Right ventricle myocardium inferior (tissue), 1 donor: ENCODE data around the gene HSPB7. TPM values are rescaled to one million over a fixed set of nuclear protein-coding genes. Genes with fewer than 3 reads are reported as not detected.
"Not testable (repeated sequence)": the region's sequence is repeated elsewhere in the genome, so short reads cannot be mapped to it uniquely, and the experiment has no call there.

Experiments
- ATAC-seq: fragments of 200-7000 bp; cut with Tn5 transposase; one replicate; pipeline ENCODE4 v1.9.1; 2020; ENCODE audit warnings: mild to moderate bottlenecking, moderate library complexity
- DNase-seq: peaks from one replicate; pipeline ENCODE4 v3.0.0; 2021; ENCODE audit errors: missing footprints
- intact Hi-C: fragments of 100-400 bp; cut with DNase I; formaldehyde crosslinking; loops from one replicate; pipeline ENCODE4 v1.11.0; 2022
- total RNA-seq: library from RNA; stranded (reverse); fragmentation: NEBNext Ultra II Directional; extraction: Animal tissue kit (Norgen Biotek cat#: 25700); gene quantifications from one replicate; pipeline ENCODE4 v1.2.1, GENCODE V29; 2021
- donor health status: DM: no; HTN: yes; CAD: no; lungs with severe emphysema.

HSPB7 gene
- total RNA-seq, 1 donor from 2014 or later = 4,074 TPM

DNA sequence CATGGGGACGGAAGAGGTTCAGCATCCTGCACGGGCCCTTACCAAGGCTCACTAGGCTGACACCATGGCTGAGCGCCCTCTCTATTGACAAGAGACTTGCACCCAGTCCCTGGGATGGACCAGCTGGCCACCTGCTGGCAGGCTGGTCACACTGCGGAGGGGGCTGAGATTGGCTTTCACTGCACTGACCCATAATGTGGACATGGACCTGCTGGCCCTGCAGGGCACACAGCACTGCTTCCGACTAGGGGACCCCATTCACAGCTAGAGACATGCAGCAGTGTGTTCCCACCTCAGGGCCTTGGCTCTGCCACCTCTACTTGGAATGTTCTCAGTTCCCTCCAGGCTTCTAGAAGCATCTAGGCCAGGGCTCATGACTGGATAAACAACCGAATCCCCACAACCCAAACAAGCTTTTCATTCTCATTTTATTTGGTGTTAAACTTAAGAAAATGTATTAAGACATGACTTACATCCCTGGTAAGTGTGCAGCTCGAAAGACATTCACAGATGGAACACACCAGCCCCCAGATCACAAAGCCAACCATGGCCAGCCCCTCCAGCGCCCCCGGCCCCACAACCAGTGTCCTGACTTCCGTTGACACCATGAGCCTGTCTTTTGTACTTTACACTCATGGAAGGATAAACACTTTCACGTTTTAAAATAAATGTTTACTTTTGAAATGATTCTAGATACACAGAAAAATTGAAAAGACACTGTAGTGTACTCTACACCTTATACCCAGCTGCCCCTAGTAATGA lies 23.1 kb downstream of the HSPB7 start:
- ATAC-seq = peak; percentile 83
- intact Hi-C loops = loop anchor here (2.0 to 5.0 kb wide), 2 partner anchors 178 to 202 kb away; no protein-coding TSS in a partner anchor

DNA sequence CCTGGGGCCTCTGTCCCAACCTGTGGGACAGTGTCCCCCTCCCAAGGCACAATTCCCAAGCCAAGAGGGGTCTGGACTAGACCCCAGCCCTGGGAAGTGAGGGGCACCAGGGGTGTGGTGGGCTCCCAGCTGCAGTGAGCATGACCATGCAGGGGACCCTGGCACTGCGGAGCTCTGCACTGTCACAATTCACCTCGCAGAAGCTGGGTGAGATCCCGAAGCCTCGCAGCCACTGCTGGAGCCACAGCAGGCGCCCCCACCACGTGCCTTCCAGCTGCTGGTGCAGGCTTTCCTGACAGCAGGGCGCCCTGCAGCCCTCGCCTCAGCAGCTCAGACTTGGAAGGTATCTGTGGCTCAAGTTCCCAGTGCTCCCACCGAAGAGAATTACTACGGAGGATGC lies 23.8 kb downstream of the HSPB7 start:
- intact Hi-C loops = loop anchor here (2.0 to 5.0 kb wide), 2 partner anchors 177 to 202 kb away; no protein-coding TSS in a partner anchor
- no peak for ATAC-seq
- DNase-seq = no peak

More for the DNA sequence above, 23.1 kb downstream of the HSPB7 start:
- peak; percentile 74 for DNase-seq

DNA sequence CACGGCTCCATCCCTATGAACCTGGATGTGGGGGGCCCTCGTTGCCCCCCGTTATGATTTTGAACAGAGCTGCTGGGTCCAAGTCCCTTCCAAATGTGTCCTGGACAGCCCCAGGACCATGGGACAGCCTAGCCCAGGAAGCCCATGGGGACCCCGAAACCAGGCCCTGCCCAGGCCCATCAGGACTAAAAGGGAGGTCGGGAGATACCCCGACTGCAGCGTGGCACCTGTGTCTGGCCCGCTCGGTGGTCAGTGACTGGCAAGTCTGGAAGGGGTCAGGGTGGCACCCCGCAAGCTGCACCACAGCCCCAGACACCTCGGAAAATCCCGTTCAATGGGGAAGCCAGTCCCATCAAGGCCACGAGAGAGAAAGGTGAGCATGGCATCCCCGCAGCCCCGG lies 24.2 kb downstream of the HSPB7 start:
- ATAC-seq (no peak), DNase-seq (no peak)
- intact Hi-C loops = loop anchor here (2.0 to 5.0 kb wide), 2 partner anchors 177 to 201 kb away; no protein-coding TSS in a partner anchor

GRCh38 chr1:15992582-15993500 lies 25.0 kb downstream of the HSPB7 start:
- intact Hi-C loops = loop anchor here (5.0 kb wide), 1 partner anchor 201 kb away; no protein-coding TSS in a partner anchor
- ATAC-seq = no peak
- no peak for DNase-seq

DNA sequence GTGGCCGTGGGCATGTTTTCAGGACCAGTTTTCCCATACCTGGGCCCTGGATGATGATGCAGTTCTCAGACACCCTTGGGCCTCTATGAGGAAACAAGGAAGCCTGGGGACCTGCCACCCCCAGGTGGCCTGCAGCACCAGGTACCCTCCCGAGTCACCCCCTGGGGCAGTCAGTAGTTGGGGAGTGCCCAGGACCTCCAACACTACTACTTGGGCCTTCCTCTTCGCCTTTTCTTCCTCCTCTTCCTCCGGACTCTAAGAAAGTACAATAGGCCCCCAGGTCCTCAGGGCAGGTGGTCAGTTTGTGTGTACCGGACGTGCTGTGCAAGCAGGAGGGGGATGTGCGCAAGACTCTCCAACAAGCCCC lies 25.7 kb downstream of the HSPB7 start:
- DNase-seq (no peak), ATAC-seq (no peak)
- intact Hi-C loops = loop anchor here (5.0 kb wide), 1 partner anchor 200 kb away; no protein-coding TSS in a partner anchor

DNA sequence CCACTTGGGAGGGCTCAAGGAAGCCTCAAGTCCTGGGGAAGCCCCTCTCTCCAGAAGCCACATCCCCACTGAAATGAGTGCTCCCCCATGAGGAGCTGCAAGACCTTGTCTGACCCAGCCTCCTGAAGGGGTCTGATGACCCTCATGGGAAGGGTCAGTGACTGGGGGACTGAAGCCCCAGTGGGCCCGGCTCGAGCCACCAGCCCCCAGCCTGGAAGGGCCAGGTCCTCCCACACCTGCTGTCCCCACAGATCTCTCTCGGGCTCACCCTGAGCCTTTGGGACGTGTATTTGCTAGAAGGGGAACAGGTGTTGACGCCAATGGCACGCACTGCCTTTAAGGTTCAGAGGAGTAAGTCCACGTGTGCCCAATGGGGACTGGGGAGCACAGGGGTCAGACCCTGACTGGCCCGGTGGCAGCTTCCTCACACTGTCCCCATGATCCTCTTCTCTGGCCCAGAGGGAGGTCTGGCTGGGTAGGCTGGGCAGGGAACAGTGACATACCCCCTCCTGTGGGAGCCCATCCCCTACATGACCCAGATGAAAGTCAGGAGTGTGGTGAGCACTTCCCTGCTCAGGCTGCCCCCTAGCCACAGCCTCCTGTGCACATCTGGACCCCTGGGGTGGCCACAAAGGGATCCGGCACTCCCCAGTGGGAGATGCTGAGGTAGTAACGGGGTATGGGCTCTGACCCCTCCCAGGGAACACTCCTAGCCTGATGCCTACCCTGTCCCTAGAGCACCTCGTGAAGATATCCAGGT lies 26.2 kb downstream of the HSPB7 start:
- ATAC-seq (no peak), DNase-seq (no peak)
- intact Hi-C loops = loop anchor here (5.0 kb wide), 1 partner anchor 199 kb away; no protein-coding TSS in a partner anchor

DNA sequence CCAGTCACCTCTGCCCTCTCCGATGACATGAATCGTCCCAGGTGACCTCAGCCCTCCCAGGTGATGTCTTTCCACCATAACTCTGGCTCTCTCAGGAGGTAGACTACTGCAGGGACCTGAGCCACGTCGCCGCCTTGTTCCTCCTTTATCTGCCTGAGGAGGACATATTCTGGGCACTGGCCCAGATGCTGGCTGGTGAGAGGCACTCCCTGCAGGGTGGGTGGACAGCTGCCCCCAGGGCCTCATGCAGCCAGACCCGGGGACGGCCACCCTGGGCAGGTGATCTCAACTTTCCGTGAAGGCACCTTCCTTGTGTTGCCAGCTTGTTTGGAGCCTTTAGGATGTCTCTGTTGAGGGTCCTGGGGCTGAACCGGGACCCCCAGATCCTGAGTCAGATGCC lies 28.1 kb downstream of the HSPB7 start:
- DNase-seq (no peak), ATAC-seq (no peak)
- intact Hi-C loops = loop anchor here (5.0 kb wide), 1 partner anchor 197 kb away; no protein-coding TSS in a partner anchor

- ATAC-seq (no peak), DNase-seq (no peak)
- intact Hi-C loops = no loop called here
Measured at GRCh38 chr1:15988856-15989736, 28.7 kb downstream of the HSPB7 start.

DNA sequence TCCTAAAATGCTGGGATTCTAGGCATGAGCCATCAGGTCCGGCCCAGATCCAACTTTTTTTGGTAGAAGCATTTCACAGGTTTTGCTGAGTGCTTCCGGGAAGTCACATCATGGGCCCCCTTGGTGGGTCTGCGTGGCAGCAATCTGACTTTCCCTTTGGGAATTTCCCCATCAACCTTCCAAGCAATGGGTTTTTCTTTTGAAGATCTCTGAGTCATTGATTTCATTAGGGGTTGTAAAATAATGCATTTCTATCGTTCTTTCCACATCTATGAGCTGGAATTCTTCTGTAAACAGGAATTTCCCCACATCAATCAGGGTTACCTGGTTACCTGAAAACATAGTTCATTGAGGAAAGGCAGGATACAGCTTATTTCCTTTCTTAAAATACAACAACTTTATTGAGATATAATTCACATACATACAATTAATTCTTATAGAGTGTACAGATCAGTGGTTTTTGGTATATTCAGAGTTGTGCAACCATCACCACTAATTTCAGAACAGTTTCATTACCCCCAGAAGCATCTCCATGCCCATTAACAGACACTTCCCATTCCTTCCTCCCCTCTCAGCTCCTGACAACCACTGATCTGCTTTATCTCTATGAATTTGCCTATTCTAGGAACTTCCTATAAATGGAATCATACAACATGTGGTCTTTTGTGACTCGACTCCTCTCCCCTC lies 32.1 kb downstream of the HSPB7 start:
- no peak for DNase-seq
- ATAC-seq = no peak
- intact Hi-C loops = no loop called here

GRCh38 chr1:15983275-15983674 lies 34.6 kb downstream of the HSPB7 start:
- intact Hi-C loops = no loop called here
- no peak for ATAC-seq

DNA sequence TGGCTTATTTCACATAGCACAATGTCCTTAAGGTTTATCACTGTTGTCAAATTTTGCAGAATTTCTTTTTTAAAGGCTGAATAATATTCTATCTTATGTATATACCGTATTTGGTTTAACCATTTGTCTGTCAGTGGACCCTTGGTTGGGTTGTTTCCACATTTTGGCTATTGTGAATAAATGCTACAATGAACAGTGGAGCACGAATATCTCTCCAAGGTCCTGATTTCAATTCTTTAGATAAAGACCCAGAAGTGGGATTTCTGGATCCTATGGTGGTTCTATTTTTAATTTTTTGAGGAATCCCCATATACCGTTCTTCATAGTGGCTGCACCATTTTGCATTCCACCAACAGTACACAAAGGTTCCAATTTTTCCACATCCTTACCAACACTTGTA lies 36.2 kb downstream of the HSPB7 start:
- ATAC-seq (no peak), DNase-seq (no peak)
- intact Hi-C loops = no loop called here

More at GRCh38 chr1:15983275-15983674, 34.6 kb downstream of the HSPB7 start:
- no peak for DNase-seq

DNA sequence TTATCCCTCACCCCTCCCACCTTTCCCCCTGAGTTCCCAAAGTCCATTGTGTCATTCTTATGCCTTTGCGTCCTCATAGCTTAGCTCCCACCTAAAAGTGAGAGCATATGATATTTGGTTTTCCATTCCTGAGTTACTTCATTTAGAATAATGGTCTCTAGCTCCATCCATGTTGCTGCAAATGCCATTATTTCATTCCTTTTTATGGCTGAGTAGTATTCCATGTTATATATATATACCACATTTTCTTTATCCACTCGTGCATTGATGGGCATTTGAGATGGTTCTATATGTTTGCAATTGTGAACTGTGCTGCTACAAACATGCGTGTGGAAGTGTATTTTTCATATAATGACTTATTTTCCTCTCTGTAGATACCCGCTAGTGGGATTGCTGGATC lies 39.9 kb downstream of the HSPB7 start:
- intact Hi-C loops, ATAC-seq: not testable (repeated sequence)

DNA sequence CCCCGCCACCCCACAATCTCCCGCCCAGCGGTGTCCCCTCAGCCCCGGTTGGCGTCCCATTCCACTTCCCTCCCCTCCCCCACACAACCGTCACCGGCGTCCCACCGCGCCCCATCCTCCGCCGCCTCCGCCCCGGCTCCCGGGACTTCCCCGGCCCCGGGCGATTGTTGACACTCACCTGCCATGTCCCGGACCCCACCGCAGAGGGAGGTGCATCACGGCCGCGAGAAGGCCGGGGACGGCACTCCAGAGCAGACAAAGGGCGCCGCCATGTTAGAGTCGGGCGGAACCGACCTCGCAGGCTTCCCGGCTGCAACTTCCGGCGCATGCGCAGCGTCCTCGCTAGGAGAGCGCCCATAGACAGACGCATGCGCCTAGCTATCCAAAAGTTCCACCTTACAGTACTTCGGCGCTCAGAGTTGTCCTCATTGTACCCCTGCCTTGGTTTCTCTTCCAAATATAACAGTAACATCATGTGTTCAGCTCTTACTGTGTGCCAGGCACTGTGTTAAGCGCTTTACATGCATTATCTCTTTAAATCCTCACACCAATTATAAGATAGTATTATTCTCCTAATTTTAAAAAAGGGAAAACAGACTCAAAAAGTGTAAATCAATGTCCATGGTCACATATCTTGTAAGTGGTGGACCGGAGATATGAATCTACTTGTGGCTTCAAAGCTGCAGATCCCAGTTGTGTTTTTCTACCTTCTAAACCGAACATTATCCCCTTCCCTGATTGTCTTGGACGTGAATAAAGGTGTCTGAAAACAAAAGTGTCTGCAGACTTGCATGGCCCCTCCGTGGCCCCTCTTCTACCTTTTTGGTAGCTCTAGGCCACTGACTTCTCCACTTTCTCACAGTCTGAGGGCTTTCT lies 41.8 kb downstream of the HSPB7 start, which contains the start of gene ZBTB17:
ZBTB17 (minus strand) TSS at position 297 of the 876 bp plus-strand sequence. CDS start 27,606 bp downstream, outside the sequence.
- intact Hi-C loops = no loop called here
- ATAC-seq = peak; percentile 98
- DNase-seq = peak; percentile 98

More for the DNA sequence above, 39.9 kb downstream of the HSPB7 start:
- not testable (repeated sequence) for DNase-seq

DNA sequence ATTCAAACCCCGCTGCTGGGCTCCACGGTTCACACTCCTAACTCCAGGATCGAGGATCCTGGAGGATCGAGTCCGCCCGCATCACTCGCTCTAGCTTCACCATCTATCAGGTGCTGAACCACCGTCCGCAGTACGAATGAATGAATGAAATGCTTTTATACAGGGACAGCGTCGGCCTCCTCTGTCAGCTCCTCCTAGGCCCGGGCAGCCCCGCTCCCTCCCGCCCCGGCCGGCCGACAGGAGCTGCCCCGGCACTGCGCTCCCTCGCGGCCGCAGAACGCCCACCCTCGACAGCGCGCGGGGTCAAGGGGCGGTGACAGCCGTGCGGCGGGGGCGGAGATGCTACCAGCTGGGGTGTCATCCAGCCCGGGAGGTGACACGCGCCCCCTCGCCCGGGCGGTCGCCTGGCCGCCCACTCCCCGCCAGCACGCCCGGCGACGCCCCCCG lies 42.5 kb downstream of the HSPB7 start:
- peak; percentile 81 for DNase-seq
- peak; percentile 77 for ATAC-seq
- intact Hi-C loops = no loop called here

DNA sequence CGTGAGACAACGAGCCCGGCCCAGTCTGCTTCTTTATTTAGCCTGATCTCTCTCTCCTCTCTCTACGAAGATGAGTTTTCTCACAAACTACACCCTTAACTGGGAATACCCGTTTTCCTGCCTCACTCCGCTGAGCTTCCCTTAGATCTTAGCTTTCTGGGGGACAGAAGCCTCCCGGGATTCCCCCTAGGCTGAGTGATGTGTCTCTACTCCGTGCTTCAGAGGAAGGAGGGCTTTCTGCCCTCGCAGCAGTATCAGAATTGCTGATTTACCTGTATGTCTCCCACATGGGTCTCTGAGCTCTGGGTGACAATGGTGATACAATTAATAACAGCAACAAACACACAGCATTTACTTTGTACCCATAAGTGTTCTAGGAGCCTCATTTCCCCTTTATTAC lies 43.0 kb downstream of the HSPB7 start:
- intact Hi-C loops = no loop called here
- no peak for ATAC-seq

DNA sequence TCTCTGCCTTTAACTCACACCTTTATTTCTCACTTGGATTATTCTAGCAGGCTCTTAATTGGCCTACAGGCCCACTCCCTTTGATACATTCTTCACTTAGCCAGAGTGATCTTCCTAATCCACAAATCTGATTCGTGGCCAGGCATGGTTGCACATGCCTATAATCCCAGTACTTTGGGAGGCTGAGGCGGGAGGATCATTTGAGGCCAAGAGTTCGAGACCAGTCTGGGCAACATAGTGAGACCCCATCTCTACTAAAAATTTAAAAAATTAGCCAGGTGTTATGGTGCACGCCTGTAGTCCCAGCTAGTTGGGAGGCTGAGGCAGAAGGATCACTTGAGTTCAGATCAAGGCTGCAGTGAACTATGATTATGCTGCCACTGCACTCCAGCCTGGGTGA lies 44.1 kb downstream of the HSPB7 start:
- no peak for ATAC-seq
- intact Hi-C loops = no loop called here
- no peak for DNase-seq

More for the DNA sequence above, 43.0 kb downstream of the HSPB7 start:
- no peak for DNase-seq
